ENCODE measurements around the gene ATP4B.

Gene ATP4B

DNA sequence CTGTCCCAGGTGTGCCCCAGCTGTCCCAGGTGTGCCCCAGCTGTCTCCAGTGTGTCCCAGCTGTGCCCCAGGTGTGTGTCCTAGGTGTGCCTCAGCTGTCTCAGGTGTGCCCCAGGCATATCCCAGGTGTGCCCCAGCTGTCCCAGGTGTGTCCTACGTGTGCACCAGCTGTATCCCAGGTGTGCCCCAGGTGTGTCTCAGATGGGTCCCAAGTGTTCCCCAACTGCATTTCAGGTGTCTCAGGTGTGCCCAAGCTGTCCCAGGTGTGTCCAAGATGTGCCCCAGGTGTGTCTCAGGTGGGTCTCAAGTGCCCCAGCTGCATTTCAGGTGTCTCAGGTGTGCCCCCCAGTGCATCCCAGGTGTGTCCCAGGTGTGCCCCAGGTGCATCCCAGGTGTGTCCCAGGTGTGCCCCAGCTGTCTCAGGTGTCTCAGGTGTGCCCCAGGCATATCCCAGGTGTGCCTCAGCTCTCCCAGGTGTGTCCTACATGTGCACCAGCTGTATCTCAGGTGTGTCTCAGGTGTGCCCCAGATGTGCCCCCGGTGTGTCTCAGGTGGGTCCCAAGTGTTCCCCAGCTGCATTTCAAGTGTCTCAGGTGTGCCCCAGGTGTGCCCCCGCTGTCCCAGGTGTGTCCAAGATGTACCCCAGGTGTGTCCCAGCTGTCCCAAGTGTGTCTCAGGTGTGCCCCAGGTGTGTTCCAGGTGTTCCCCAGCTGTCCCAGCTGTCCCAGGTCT is 7.8 kb upstream of the ATP4B start:
- no peak overlapping the region for H3K4me3 Mint-ChIP-seq
- H3K4me1 Mint-ChIP-seq: peaks cover 5% of the 10 kb centered on the region

DNA sequence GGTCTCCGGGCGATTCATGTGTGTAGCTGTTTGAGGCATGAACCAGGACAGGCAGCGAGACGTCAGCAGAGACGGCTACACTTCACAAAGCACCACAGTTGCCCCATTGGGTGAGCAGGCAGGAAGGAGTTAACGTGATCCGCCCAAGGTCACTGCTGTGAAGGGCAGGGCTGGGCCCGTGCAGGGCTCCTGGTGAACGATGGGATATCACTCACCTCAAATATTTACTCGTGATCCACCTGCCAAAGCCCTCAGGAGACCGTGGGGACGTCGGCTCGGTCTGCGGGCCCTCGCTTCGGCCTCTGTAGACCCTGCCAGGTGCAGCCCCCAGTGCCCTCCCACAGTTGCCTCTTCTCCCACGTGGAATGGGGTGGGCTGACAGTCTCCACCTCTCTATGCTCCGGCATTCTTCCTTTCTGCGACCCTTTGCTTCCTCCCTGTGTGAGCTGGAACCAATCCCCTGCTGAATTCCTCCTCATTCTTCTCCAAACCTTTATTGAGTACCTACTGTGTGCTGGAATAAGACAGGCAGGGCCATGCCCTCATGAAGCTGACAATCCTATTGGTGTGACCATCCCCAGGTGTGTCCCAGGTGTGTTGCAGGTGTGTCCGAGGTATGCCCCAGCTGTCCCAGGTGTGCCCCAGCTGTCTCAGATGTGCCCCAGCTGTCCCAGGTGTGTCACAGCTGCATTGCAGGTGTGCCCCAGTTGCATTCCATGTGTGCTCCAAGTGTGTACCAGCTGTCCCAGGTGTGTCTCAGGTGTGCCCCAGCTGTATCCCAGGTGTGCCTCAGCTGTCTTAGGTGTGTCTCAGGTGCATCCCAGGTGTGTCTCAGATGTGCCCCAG is 7.0 kb upstream of the ATP4B start:
- Mint-ChIP-seq H3K27ac (no peak overlapping the region), H3K27me3 (ENCODE audit: low read depth) (peaks cover 19% of the 10 kb centered on the region), H3K4me3 (no peak overlapping the region), H3K4me1 (peaks cover 5% of the 10 kb centered on the region), H3K9me3 (peaks cover 17% of the 10 kb centered on the region), H3K36me3 (ENCODE audit: low read depth) (no peaks in the 10 kb centered on the region)
- TF ChIP-seq, protein P1, sequence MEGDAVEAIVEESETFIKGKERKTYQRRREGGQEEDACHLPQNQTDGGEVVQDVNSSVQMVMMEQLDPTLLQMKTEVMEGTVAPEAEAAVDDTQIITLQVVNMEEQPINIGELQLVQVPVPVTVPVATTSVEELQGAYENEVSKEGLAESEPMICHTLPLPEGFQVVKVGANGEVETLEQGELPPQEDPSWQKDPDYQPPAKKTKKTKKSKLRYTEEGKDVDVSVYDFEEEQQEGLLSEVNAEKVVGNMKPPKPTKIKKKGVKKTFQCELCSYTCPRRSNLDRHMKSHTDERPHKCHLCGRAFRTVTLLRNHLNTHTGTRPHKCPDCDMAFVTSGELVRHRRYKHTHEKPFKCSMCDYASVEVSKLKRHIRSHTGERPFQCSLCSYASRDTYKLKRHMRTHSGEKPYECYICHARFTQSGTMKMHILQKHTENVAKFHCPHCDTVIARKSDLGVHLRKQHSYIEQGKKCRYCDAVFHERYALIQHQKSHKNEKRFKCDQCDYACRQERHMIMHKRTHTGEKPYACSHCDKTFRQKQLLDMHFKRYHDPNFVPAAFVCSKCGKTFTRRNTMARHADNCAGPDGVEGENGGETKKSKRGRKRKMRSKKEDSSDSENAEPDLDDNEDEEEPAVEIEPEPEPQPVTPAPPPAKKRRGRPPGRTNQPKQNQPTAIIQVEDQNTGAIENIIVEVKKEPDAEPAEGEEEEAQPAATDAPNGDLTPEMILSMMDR (IDR thresholded peaks at IDR 0.05; ENCODE audit: unreplicated experiment in 3 of 3): no peak

More for the DNA sequence above, 7.8 kb upstream of the ATP4B start:
- H3K27ac Mint-ChIP-seq: no peak overlapping the region
- peaks cover 15% of the 10 kb centered on the region for H3K9me3 Mint-ChIP-seq
- H3K27me3 Mint-ChIP-seq (ENCODE audit: low read depth): peaks cover 19% of the 10 kb centered on the region
- H3K36me3 Mint-ChIP-seq (ENCODE audit: low read depth): no peaks in the 10 kb centered on the region
- TF ChIP-seq, protein P1 (IDR thresholded peaks at IDR 0.05; ENCODE audit: unreplicated experiment in 3 of 3): no peak

DNA sequence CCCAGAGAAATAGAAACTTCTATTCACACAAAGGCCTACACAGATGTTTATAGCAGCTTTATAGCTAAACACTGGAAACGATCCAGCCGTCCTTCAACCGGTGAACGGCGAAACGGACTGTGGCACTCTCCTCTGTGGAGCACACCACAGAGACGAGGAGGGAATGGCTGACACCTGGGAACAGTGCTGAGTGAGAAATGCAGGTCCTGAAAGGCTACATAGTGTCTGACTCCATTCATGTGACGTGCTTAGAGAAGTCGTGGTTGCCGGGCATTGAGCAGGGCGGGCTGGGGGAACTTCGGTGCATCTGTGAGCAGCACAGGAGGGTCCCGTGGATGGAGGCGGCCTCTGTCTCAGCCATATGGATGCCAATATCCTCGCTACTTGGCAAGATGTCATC is 5.9 kb upstream of the ATP4B start:
- no peaks in the 10 kb centered on the region for H3K36me3 Mint-ChIP-seq (ENCODE audit: low read depth)
- peaks cover 18% of the 10 kb centered on the region for H3K27me3 Mint-ChIP-seq (ENCODE audit: low read depth)
- TF ChIP-seq, protein P1 (IDR thresholded peaks at IDR 0.05; ENCODE audit: unreplicated experiment in 3 of 3): no peak
- H3K4me1 Mint-ChIP-seq: peaks cover 3% of the 10 kb centered on the region
- no peak overlapping the region for H3K4me3 Mint-ChIP-seq
- H3K27ac Mint-ChIP-seq: no peak overlapping the region
- H3K9me3 Mint-ChIP-seq: peaks cover 17% of the 10 kb centered on the region

DNA sequence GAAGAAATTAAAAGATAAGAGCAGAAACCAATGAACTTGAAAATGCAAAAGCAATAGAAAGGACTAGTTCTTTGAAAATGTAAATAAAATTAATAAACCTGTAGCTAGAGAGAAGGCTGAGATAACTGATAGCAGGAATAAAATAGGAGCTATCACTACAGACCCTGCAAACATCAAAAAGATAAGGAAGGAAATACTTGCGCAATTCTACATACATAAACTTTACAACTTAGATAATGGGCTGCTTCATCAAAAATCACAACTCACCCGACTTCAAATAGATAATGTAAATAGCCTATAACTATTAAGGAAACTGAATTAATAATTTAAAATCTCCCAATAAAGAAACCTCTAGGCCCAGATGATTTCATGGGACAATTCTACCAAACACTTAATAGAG is 3.5 kb upstream of the ATP4B start:
- H3K4me1 Mint-ChIP-seq: no peaks in the 10 kb centered on the region
- TF ChIP-seq, protein P1 (IDR thresholded peaks at IDR 0.05; ENCODE audit: unreplicated experiment in 3 of 3): no peak
- no peak overlapping the region for H3K4me3 Mint-ChIP-seq
- peaks cover 15% of the 10 kb centered on the region for H3K27me3 Mint-ChIP-seq (ENCODE audit: low read depth)
- no peaks in the 10 kb centered on the region for H3K36me3 Mint-ChIP-seq (ENCODE audit: low read depth)
- H3K27ac Mint-ChIP-seq: no peak overlapping the region
- peaks cover 17% of the 10 kb centered on the region for H3K9me3 Mint-ChIP-seq

DNA sequence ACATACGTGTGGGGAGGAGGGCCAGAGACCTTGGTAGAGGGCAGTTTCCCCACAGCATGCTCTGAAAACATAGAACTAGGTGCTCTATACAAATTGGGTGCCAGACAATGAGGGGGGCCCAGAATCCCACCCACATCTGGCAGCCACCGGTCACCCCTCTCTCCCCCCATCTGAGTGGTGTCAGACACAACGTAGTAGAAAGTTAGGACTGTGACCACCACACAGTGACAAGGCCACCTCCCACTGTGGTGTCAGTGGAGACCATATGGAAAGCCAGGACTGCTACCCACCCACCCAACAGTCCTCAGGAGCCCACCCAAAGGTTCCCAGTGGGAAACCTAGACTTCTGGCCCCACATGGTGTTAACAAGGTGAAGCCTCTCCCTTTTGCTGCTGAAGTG is 2.1 kb upstream of the ATP4B start:
- Mint-ChIP-seq H3K9me3 (peaks cover 17% of the 10 kb centered on the region), H3K27ac (no peak overlapping the region), H3K27me3 (ENCODE audit: low read depth) (peaks cover 10% of the 10 kb centered on the region), H3K4me3 (no peak overlapping the region), H3K4me1 (no peaks in the 10 kb centered on the region), H3K36me3 (ENCODE audit: low read depth) (no peaks in the 10 kb centered on the region)
- TF ChIP-seq, protein P1 (IDR thresholded peaks at IDR 0.05; ENCODE audit: unreplicated experiment in 3 of 3): no peak

Measured in nephron (organoid).